Right forelimb (tissue), 1 donor: ENCODE results near the gene FAM168B.

Experiments
- DNase-seq: peaks from one replicate; pipeline ENCODE4 v3.0.0-alpha.2; 2018

FAM168B gene

DNA sequence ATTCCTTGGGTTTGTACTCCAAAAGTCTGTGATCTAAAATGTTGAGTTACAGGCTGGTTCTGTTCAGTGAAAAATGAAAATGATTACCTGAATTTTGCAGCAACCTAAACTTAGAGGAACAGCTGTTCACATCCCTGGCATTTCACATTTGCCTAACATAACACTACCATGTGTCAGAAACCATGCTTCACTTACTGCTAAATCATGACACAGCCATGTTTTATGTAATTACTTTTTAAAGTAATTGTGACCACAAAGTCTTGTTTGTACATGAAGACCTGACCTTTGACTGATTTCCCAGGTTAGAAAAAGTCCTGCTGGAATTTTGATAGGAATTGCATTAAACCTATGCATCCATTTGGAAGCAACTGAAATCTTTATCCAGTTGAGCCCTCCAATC lies 79.1 kb downstream of the FAM168B start:
- DNase-seq, result no peak

DNA sequence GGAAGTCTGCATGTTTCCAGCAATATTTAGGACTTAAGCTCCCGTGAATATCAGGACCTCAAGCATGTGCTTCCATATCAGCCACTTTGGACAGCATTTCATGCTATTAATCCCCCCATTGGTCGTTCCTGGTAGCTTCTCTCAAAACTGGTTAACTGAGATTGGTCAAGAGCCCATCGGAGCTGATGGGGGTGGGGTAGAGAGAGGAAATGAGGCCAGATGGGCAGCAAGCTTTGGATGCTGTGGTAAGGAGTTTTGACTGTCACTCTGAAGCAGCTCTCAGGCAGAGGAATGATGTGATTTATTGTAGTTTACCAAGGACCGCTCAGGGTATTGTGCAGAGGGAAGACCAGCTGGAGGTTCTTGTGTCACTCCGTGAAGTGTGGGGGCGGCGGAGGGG lies 81.8 kb downstream of the FAM168B start:
- DNase-seq, result no peak

DNA sequence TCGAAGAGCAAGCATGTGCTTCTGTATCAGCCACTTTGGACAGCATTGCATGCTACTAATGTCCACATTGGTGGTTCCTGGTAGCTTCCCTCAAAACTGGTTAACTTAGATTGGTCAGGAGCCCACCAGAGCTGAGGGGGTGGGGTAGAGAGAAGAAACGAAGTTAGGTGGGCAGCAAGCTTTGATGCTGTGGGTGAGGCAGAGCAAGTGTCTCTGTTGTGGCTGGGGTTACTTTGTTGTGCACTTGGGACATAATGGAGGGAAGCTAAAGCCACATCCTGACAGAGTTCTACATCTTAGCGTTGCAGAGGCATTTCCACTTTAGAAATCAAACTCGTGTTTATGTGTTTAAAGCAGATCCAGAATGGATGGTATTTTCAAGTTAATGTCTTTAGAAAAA lies 82.7 kb downstream of the FAM168B start:
- DNase-seq, result no peak

DNA sequence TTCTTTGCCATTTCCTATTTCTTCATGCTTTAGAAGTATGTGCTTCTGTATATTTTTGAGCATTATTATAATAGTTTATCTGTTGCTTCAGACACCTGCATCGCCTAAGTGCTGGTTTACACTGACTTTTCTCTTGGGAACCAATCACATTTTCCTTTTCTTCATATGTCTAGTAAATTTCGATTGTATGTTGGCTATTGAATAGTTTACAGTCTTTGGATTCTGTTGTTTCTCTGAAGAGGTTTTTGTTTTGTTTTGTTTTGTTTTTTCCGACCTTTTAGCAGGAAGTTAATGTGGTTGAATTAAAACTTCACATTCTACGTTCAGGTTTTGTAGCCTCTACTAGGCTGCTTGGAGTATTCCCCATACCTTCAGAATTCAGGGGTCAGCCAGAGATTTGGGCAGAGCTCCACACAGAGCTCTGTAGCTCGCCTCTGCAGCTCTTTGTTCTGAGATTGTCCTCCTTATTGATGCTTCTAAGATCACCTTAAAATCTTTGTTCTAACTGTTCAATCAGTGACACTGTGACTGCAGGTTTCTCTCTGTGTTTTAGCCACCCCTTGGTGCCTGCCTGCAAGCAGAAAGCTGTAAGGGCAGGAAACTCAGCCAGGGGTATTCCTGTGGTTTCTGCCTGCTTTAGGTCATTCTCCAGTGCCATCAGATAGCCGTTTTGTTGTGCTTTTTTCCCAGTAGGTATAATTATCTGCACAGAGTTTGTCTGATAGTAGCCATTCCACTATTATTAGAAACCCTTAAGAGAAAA lies 83.4 kb downstream of the FAM168B start:
- no peak for DNase-seq

DNA sequence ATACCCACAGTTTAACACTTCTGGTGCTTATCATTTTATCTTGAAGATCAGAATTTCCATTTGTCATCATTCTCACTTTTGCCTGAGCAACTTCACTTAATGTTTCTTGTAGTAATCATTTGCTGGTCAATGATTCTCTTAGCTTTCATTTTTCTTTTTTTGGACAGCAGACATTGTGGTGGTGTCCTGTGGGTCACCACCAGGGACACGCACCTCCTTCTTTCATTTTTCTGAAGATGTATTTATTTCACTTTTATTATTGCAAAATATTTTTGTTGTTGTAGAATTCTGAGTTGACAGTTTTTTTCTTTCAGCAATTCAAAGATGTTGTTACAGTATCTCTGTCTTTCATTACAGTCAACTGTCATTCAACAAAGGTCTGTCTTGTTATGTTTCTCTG lies 84.3 kb downstream of the FAM168B start:
- no peak for DNase-seq

DNA sequence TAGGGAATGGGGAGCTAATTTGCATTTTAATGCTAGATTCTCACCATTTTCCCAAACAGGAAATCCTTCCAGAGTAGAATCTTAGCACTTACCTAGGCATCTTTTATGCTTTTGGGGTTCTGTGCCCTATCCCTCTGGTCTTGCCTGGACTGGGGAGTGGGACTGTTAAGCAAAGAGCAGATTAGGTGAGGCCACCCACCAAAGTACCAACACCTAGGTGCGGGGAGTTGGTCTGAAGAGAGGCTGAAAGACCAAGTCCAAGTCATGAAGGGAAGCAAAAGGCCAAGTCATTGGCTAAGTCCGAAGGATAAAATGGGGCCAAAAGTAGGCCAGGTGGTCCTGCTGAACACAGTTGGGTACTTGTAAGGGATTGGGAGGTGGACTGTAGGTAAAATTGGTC lies 86.7 kb downstream of the FAM168B start:
- DNase-seq, result no peak

DNA sequence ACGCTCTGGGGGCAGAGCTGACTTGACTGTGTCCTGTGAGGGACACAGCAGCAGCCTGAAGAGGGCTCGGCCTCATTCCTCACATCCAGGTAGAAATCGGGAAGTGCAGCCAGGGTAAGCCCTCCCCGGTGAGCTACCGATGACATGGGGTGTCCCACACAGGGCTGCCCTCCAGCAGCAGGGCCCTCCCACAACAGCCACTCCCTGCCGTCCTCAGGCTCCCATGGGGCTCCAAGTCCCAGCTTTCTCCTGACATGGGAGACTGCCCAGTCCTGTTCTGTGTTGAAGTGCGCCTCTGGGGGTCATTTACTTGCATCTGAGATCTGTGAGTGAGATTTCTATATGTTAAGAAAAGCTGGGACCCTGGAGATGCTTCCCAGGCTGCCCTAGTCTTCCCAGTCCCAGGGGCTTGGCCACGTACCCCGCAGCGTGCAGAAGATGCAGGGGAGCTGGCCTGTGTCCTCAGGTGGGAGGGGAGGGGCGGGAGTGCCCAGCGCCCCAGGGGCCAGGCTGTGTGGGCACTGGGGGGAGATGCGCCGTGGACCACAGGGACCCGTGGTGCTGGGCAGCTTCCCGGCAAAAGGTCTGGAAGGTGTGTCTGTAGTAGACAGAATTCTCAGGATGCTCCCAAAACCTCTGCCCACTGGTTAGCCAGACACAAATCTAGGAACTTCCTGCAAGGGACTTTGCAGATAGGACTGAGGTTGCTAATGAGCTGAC lies 87.9 kb downstream of the FAM168B start:
- DNase-seq, result no peak

DNA sequence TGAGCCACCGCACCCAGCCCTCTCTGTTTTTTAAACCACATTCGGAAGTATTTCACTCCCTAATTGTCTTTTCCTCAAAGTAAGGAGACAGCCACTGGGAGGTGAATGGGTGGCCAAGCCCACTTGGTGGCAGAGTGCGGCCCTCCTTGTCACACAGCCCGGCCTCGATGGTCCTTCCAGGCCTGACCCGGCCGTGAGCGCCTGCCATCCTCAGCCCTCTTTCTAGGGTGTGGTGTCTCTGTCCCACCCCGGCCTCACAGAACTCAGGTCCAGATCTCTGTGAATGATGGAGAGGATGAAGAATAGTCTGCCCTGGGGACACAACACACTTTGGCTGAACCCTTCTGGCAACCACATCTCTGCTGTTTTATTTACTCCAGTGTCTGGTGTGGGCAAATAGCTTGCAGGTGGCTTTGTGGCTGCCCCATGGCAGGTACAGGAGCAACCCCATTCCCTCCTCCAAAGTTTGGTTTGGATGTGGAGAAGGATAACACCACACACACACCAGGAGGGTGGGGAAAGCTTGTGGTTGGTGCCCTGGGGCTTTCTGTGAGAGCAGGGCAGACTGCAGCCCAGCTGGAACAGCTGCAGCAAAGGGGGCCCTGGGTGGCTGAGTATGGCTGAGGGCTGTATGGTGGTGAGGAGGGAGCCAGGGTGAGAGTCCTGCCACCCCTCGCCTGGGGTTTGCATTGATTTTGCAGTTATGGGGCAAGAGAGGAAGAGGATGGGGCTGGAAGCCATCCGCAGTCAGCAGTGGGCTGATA lies 88.6 kb downstream of the FAM168B start:
- DNase-seq, result no peak

DNA sequence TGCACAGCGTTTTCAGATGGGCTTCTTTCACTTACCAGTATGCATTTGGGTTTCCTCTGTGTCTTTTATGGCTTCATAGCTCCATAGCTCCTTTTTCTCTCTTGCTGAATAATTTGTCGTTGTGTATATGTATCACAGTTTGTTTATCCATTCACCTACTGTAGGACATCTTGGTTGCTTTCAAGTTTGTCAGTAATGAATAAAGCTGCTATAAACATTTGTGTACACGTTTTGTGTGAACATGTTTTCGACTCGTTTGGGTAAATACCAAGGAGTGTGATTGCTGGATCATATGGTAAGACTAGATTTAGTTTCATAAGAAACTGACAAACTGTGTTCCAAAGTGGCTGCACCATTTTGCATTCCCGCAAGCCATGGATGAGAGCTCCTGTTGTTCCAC lies 94.7 kb downstream of the FAM168B start:
- DNase-seq, result no peak
